Mesendoderm (in vitro differentiated cells): Measurements from ENCODE around the gene TPGS1.

Experiments
- DNase-seq: peaks from one replicate; pipeline ENCODE4 v3.0.0; 2013
- H2AK5ac ChIP-seq: 2 replicates; pipeline ENCODE4 v1.6.1; 2013; ENCODE audit warnings: low read length, inconsistent platforms
- H2BK120ac ChIP-seq: 2 replicates; pipeline ENCODE4 v1.6.1; 2013; ENCODE audit warnings: low read depth, mild to moderate bottlenecking, low read length, moderate library complexity, mixed read lengths
- H2BK15ac ChIP-seq: replicated peaks from 2 replicates; pipeline ENCODE4 v1.6.1; 2013; ENCODE audit warnings: low read depth, mild to moderate bottlenecking, moderate library complexity
- H2BK5ac ChIP-seq: 2 replicates; pipeline ENCODE4 v1.6.1; 2013; ENCODE audit warnings: low read length, inconsistent platforms
- H3K18ac ChIP-seq: 2 replicates; pipeline ENCODE4 v1.6.1; 2013; ENCODE audit warnings: mild to moderate bottlenecking, low read length, mixed read lengths
- H3K23ac ChIP-seq: one replicate; pipeline ENCODE4 v1.6.1; 2013; ENCODE audit warnings: low read length
- H3K27ac ChIP-seq: 2 replicates; pipeline ENCODE4 v1.5.1; 2013; ENCODE audit warnings: low read depth, mild to moderate bottlenecking, inconsistent platforms, low read length, moderate library complexity
- H3K27me3 ChIP-seq: 2 replicates; pipeline ENCODE4 v1.6.1; 2013; ENCODE audit warnings: low read length, control low read depth, mild to moderate bottlenecking, inconsistent platforms; ENCODE audit not compliant: insufficient read depth, poor library complexity
- H3K36me3 ChIP-seq: 2 replicates; pipeline ENCODE4 v1.6.1; 2013; ENCODE audit warnings: low read length, inconsistent platforms; ENCODE audit not compliant: control insufficient read depth, insufficient read depth
- H3K4ac ChIP-seq: one replicate; pipeline ENCODE4 v1.6.1; 2013; ENCODE audit warnings: low read depth, mild to moderate bottlenecking, low read length, moderate library complexity
- H3K4me1 ChIP-seq: 2 replicates; pipeline ENCODE4 v1.6.1; 2013; ENCODE audit warnings: low read depth, low read length, inconsistent platforms; ENCODE audit not compliant: control insufficient read depth
- H3K4me2 ChIP-seq: 2 replicates; pipeline ENCODE4 v1.6.1; 2013; ENCODE audit warnings: low read length
- H3K4me3 ChIP-seq: 2 replicates; pipeline ENCODE4 v1.5.1; 2013; ENCODE audit warnings: mild to moderate bottlenecking, low read length
- H3K56ac ChIP-seq: one replicate; pipeline ENCODE4 v1.6.1; 2013; ENCODE audit warnings: low read length
- H3K79me1 ChIP-seq: 2 replicates; pipeline ENCODE4 v1.6.1; 2013; ENCODE audit warnings: low read length, inconsistent platforms
- H3K79me2 ChIP-seq: 2 replicates; pipeline ENCODE4 v1.6.1; 2013; ENCODE audit warnings: mild to moderate bottlenecking, low read length; ENCODE audit not compliant: control insufficient read depth, insufficient read depth
- H3K9ac ChIP-seq: 2 replicates; pipeline ENCODE4 v1.6.1; 2013; ENCODE audit warnings: low read length, inconsistent platforms
- H4K5ac ChIP-seq: one replicate; pipeline ENCODE4 v1.6.1; 2013; ENCODE audit warnings: low read length
- H4K8ac ChIP-seq: one replicate; pipeline ENCODE4 v1.6.1; 2013; ENCODE audit warnings: low read depth, mild to moderate bottlenecking, control low read depth, low read length, moderate library complexity
- WGBS: extraction: QIAGEN DNeasy Blood & Tissue Kit; methylation state at CpG from one replicate; pipeline ENCODE4 v1.1.7; 2013; ENCODE audit warnings: low lambda C conversion rate, missing lambda C conversion rate; ENCODE audit not compliant: insufficient coverage; ENCODE audit errors: extremely low coverage; 5-methylcytosine and 5-hydroxymethylcytosine counted together

Gene TPGS1

GRCh38 chr19:493391-494170 is 13.7 kb upstream of the TPGS1 start:
- H3K36me3 ChIP-seq: no peaks in the 10 kb centered on the region
- no peaks in the 10 kb centered on the region for H3K79me1 ChIP-seq
- H2BK15ac ChIP-seq: no peak overlapping the region
- no peak overlapping the region for H4K5ac ChIP-seq
- H3K27ac ChIP-seq: no peak overlapping the region
- no peak overlapping the region for H3K4me2 ChIP-seq
- H3K4me1 ChIP-seq: no peaks in the 10 kb centered on the region
- no peak overlapping the region for H3K9ac ChIP-seq
- no CpG with 5 or more reads among the region's 23 CpGs for WGBS
- no peak overlapping the region for H3K56ac ChIP-seq
- DNase-seq: no peak
- H3K23ac ChIP-seq: no peak overlapping the region
- H3K27me3 ChIP-seq: peaks cover 10% of the 10 kb centered on the region
- H3K4me3 ChIP-seq: no peak overlapping the region
- H2AK5ac ChIP-seq: no peak overlapping the region
- H4K8ac ChIP-seq: no peak overlapping the region
- H3K79me2 ChIP-seq: no peaks in the 10 kb centered on the region
- H3K4ac ChIP-seq: no peak overlapping the region
- no peak overlapping the region for H3K18ac ChIP-seq
- no peak overlapping the region for H2BK120ac ChIP-seq
- no peak overlapping the region for H2BK5ac ChIP-seq

DNA sequence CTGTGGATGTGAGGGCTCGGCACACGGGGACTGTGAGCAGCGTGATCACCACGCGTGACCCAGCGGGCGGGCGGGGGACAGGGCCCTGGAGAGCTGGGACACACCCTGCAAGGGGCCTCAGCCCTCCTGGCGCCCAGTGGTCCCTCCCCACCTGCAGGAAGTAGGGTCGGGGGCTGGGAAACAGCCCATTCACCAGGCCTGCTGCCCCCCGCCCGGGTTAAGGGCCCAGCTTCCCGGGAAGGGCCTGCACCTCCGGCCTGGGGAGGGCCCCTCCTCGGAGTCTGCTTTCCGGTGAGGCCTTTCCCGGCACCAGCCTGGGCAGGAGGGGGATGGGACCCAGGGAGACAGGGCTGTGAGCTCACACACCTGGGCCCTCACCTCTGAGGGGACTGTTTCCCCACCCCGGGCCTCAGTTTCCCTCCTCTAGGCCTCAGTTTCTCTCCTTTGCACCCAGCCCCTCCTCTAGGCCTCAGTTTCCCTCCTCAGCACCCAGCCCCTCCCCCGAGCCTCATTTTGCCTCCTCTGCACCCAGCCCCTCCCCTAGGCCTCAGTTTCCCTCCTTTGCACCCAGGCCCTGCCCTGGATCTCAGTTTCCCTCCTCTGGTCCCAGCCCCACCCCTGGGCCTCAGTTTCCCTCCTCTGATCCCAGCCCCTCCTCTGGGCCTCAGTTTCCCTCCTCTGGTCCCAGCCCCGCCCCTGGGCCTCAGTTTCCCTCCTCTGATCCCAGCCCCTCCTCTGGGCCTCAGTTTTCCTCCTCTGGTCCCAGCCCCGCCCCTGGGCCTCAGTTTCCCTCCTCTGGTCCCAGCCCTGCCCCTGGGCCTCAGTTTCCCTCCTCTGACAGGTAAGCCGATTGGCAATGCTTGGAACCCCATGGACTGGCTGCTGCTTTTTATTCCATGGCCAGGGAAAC is 12.9 kb upstream of the TPGS1 start:
- H2BK5ac ChIP-seq: no peak overlapping the region
- no peak overlapping the region for H3K27ac ChIP-seq
- H3K36me3 ChIP-seq: no peaks in the 10 kb centered on the region
- no CpG with 5 or more reads among the region's 22 CpGs for WGBS
- H3K4me2 ChIP-seq: no peak overlapping the region
- no peaks in the 10 kb centered on the region for H3K4me1 ChIP-seq
- no peak overlapping the region for H4K8ac ChIP-seq
- no peak overlapping the region for H3K9ac ChIP-seq
- H3K4me3 ChIP-seq: no peak overlapping the region
- no peak overlapping the region for H3K18ac ChIP-seq
- H2AK5ac ChIP-seq: no peak overlapping the region
- H4K5ac ChIP-seq: no peak overlapping the region
- no peaks in the 10 kb centered on the region for H3K79me1 ChIP-seq
- H2BK120ac ChIP-seq: no peak overlapping the region
- no peak overlapping the region for H3K4ac ChIP-seq
- H3K27me3 ChIP-seq: peaks cover 10% of the 10 kb centered on the region
- H2BK15ac ChIP-seq: no peak overlapping the region
- no peaks in the 10 kb centered on the region for H3K79me2 ChIP-seq
- no peak for DNase-seq
- no peak overlapping the region for H3K23ac ChIP-seq
- H3K56ac ChIP-seq: no peak overlapping the region

DNA sequence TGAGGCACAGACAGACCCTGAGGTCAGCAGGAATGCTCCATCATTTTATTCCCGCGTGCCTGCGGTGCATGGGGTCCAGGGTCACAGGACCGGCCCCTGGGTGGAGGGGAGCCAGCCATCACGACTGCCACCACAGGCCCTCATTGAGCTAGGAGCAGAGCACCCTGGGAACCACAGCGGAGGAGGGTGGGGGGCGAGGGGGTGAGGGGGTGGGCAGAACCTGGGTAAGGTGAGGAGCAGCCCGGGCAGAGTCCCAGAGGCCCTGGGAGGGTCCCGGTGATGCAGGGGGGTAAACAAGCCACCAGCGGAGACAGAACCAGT is 12.3 kb upstream of the TPGS1 start:
- Histone ChIP-seq H3K23ac (no peak overlapping the region), H3K4me2 (no peak overlapping the region), H4K5ac (no peak overlapping the region), H2BK120ac (no peak overlapping the region), H4K8ac (no peak overlapping the region), H3K4me3 (no peak overlapping the region), H2BK15ac (no peak overlapping the region), H3K36me3 (no peaks in the 10 kb centered on the region), H3K79me2 (no peaks in the 10 kb centered on the region), H3K4ac (no peak overlapping the region), H3K56ac (no peak overlapping the region), H2BK5ac (no peak overlapping the region), H3K9ac (no peak overlapping the region), H3K4me1 (no peaks in the 10 kb centered on the region), H3K79me1 (no peaks in the 10 kb centered on the region), H3K18ac (no peak overlapping the region), H3K27me3 (peaks cover 10% of the 10 kb centered on the region), H3K27ac (no peak overlapping the region), H2AK5ac (no peak overlapping the region)
- DNase-seq: no peak
- no CpG with 5 or more reads among the region's 10 CpGs for WGBS

DNA sequence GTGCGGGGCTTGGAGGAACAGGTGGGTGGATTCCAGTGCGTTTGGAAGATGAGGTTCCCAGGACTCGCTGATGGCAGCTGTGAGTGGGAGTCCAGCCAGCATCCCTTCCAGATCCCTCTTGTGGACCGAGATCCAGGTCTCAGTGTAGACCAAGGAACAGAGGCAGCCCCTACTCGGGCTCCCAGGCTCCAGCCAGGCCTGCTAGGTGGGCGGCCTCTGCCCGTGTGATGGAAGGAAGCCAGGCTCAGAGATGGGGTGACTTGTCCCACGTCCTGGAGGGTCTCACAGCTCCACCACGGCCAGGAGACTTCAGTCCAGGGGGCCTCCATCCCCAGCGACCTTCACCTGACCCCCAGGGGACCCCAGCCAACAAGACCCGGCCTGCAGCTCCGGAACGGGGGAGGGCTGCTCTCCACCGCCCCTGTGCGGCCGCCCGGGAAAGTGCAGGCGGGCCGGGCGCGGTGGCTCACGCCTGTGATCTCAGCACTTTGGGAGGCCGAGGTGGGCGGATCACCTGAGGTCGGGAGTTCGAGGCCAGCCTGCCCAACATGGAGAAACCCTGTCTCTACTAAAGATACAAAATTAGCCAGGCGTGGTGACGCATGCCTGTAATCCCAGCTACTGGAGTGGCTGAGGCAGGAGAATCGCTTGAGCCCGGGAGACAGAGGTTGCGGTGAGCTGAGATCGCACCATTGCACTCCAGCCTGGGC is 11.7 kb upstream of the TPGS1 start:
- no CpG with 5 or more reads among the region's 32 CpGs for WGBS
- no peak overlapping the region for H3K56ac ChIP-seq
- no peaks in the 10 kb centered on the region for H3K36me3 ChIP-seq
- H2BK15ac ChIP-seq: no peak overlapping the region
- no peak overlapping the region for H4K5ac ChIP-seq
- H4K8ac ChIP-seq: no peak overlapping the region
- DNase-seq: peak; percentile 78
- no peaks in the 10 kb centered on the region for H3K4me1 ChIP-seq
- H3K79me1 ChIP-seq: no peaks in the 10 kb centered on the region
- H3K27ac ChIP-seq: no peak overlapping the region
- no peak overlapping the region for H3K18ac ChIP-seq
- H3K23ac ChIP-seq: no peak overlapping the region
- no peak overlapping the region for H2AK5ac ChIP-seq
- no peak overlapping the region for H3K9ac ChIP-seq
- no peak overlapping the region for H3K4me3 ChIP-seq
- no peak overlapping the region for H2BK120ac ChIP-seq
- peaks cover 10% of the 10 kb centered on the region for H3K27me3 ChIP-seq
- H2BK5ac ChIP-seq: no peak overlapping the region
- no peak overlapping the region for H3K4me2 ChIP-seq
- no peaks in the 10 kb centered on the region for H3K79me2 ChIP-seq
- H3K4ac ChIP-seq: no peak overlapping the region

GRCh38 chr19:496112-496665 is 11.1 kb upstream of the TPGS1 start, which contains the start of gene MADCAM1:
Gene MADCAM1, plus strand, starts transcription at chr19:496486. Its CDS starts 14 bp downstream, at chr19:496500.
- Histone ChIP-seq H3K4me1 (no peaks in the 10 kb centered on the region), H3K18ac (no peak within 1 kb of the TSS), H2BK5ac (no peak within 1 kb of the TSS), H3K79me1 (no peaks in the 10 kb centered on the region), H3K36me3 (no peaks in the 10 kb centered on the region), H3K4me3 (no peak within 1 kb of the TSS), H3K9ac (no peak within 1 kb of the TSS), H3K56ac (no peak within 1 kb of the TSS), H3K4me2 (no peak within 1 kb of the TSS), H3K23ac (no peak within 1 kb of the TSS), H2BK15ac (no peak within 1 kb of the TSS), H4K8ac (no peak within 1 kb of the TSS), H3K79me2 (no peaks in the 10 kb centered on the region), H3K4ac (no peak within 1 kb of the TSS), H3K27me3 (peaks cover 10% of the 10 kb centered on the region), H4K5ac (no peak within 1 kb of the TSS), H3K27ac (no peak within 1 kb of the TSS), H2AK5ac (no peak within 1 kb of the TSS), H2BK120ac (no peak within 1 kb of the TSS)
- WGBS: no CpG with 5 or more reads among the region's 33 CpGs
- no peak for DNase-seq
